CD4-positive, alpha-beta T cell (primary cell): ENCODE data around the gene SYCP3. TPM values are rescaled to one million over a fixed set of nuclear protein-coding genes. Genes with fewer than 3 reads are reported as not detected.

Source experiments
- ATAC-seq: fragments of 200-7000 bp; cut with Tn5 transposase; one replicate; pipeline ENCODE4 v1.10.0; 2022; ENCODE audit warnings: mild to moderate bottlenecking; ENCODE audit not compliant: poor library complexity
- CTCF ChIA-PET: fragments of 350-600 bp; sonication (Branson Sonifier 250); formaldehyde crosslinking; loops from one replicate; lab custom pipeline; 2021; ENCODE audit warnings: antibody characterized with exemption, inconsistent platforms; lab: Charles Lee
- POLR2A ChIA-PET: fragments of 350-600 bp; sonication (Branson Sonifier 250); formaldehyde crosslinking; loops from one replicate; lab custom pipeline; 2021; ENCODE audit warnings: antibody characterized with exemption, inconsistent platforms; lab: Charles Lee
- DNase-seq, 14 experiments: peaks; one replicate each; pipeline ENCODE4 v3.0.0-alpha.2; 2013 to 2020; ENCODE audit warnings: mixed read lengths in 2 of 14
- H3K27ac ChIP-seq, 2 donors: one replicate each; pipeline versions ENCODE4 v1.5.1 to v1.7.0; 2013; ENCODE audit warnings: low read length in 2 of 2, low read depth in 1 of 2, mild to moderate bottlenecking in 1 of 2
- H3K27me3 ChIP-seq, 2 experiments: 1 replicate in 1 of 2; 2 replicates in 1 of 2; pipeline versions ENCODE4 v1.6.1 to v1.7.0; 2013; ENCODE audit warnings: low read length in 2 of 2, control low read depth in 1 of 2, mild to moderate bottlenecking in 1 of 2, moderate library complexity in 1 of 2; ENCODE audit not compliant: insufficient read depth in 2 of 2, control insufficient read depth in 1 of 2
- H3K36me3 ChIP-seq: one replicate; pipeline ENCODE4 v1.6.1; 2013; ENCODE audit warnings: low read length, control low read depth; ENCODE audit not compliant: insufficient read depth
- H3K4me1 ChIP-seq: one replicate; pipeline ENCODE4 v1.6.1; 2013; ENCODE audit warnings: low read length, control low read depth; ENCODE audit not compliant: insufficient read depth
- H3K4me3 ChIP-seq: one replicate; pipeline ENCODE4 v1.5.1; 2013; ENCODE audit warnings: mild to moderate bottlenecking, low read length, moderate library complexity
- H3K9me3 ChIP-seq, 2 experiments: 1 replicate in 1 of 2; 2 replicates in 1 of 2; pipeline versions ENCODE4 v1.6.1 to v1.7.0; 2013; ENCODE audit warnings: low read length in 2 of 2, mild to moderate bottlenecking in 2 of 2, control low read depth in 1 of 2, moderate library complexity in 1 of 2; ENCODE audit not compliant: control insufficient read depth in 1 of 2, insufficient read depth in 1 of 2
- H3K27ac Mint-ChIP-seq: one replicate; pipeline ENCODE4 v1.8.0; 2020; ENCODE audit warnings: mixed read lengths
- H3K27me3 Mint-ChIP-seq: one replicate; pipeline ENCODE4 v1.8.0; 2021; ENCODE audit warnings: mixed read lengths
- H3K36me3 Mint-ChIP-seq: one replicate; pipeline ENCODE4 v1.8.0; 2021; ENCODE audit warnings: low read depth, mixed read lengths
- H3K4me1 Mint-ChIP-seq: one replicate; pipeline ENCODE4 v1.8.0; 2021; ENCODE audit warnings: low read depth, mixed read lengths
- H3K4me3 Mint-ChIP-seq: one replicate; pipeline ENCODE4 v1.8.0; 2020; ENCODE audit warnings: mild to moderate bottlenecking, mixed read lengths
- H3K9me3 Mint-ChIP-seq: one replicate; pipeline ENCODE4 v1.8.0; 2020; ENCODE audit warnings: mixed read lengths
- CTCF ChIP-seq: fragments of 200-600 bp; IDR thresholded peaks from one replicate; pipeline ENCODE4 v1.8.0; 2022; ENCODE audit warnings: antibody characterized with exemption, mild to moderate bottlenecking
- intact Hi-C, 2 experiments: fragments of 100-400 bp; cut with DNase I in 1 of 2; cut with micrococcal nuclease in 1 of 2; formaldehyde crosslinking; loops; one replicate each; pipeline versions ENCODE4 v1.15.1 to v1.9.0; 2023 to 2025; cut with DNase I, micrococcal nuclease
- total RNA-seq, 174 experiments: library from RNA in 2 of 174; stranded (reverse) in 2 of 174; gene quantifications; one replicate each; pipeline ENCODE4 v1.2.3 and lab custom pipeline; 2021 to 2026

The SYCP3 gene
- total RNA-seq, 2 experiments from 2014 or later: 0.22 to 0.34 TPM

- H3K4me3 Mint-ChIP-seq: no peak overlapping the region
- H3K27me3 Mint-ChIP-seq: no peaks in the 10 kb centered on the region
- intact Hi-C loops: no loop called here
- Histone ChIP-seq H3K4me3 (no peak overlapping the region), H3K4me1 (peaks cover 7% of the 10 kb centered on the region), H3K27ac (no peak overlapping the region), H3K9me3 (no peaks in the 10 kb centered on the region), H3K27me3 (no peaks in the 10 kb centered on the region), H3K36me3 (no peaks in the 10 kb centered on the region)
- no peak for ATAC-seq
- DNase-seq: no peak
- H3K27ac Mint-ChIP-seq: no peak overlapping the region
- peaks cover 35% of the 10 kb centered on the region for H3K4me1 Mint-ChIP-seq
- POLR2A ChIA-PET: no interaction called here
- no peaks in the 10 kb centered on the region for H3K9me3 Mint-ChIP-seq
- H3K36me3 Mint-ChIP-seq: peaks cover 1% of the 10 kb centered on the region
- CTCF ChIA-PET: interaction anchor here (1.0 kb wide), 1 partner anchor 18 kb away, joined by 3 read pairs; no protein-coding TSS in a partner anchor
- TF ChIP-seq CTCF: no peak
Measured at GRCh38 chr12:101703487-101703886, 35.8 kb downstream of the SYCP3 start.

GRCh38 chr12:101700299-101700820, 38.9 kb downstream of the SYCP3 start:
- Histone ChIP-seq H3K4me1 (peaks cover 21% of the 10 kb centered on the region), H3K4me3 (no peak overlapping the region), H3K9me3 (no peaks in the 10 kb centered on the region), H3K36me3 (no peaks in the 10 kb centered on the region), H3K27me3 (no peaks in the 10 kb centered on the region), H3K27ac (no peak overlapping the region)
- TF ChIP-seq CTCF: no peak
- DNase-seq (no peak), ATAC-seq (no peak)
- Mint-ChIP-seq H3K4me1 (peaks cover 46% of the 10 kb centered on the region), H3K27me3 (no peaks in the 10 kb centered on the region), H3K36me3 (peaks cover 12% of the 10 kb centered on the region), H3K4me3 (peak overlapping the region; percentile 95), H3K27ac (peak overlapping the region; percentile 80), H3K9me3 (no peaks in the 10 kb centered on the region)
- POLR2A ChIA-PET: no interaction called here
- CTCF ChIA-PET: no interaction called here
- intact Hi-C loops: no loop called here

GRCh38 chr12:101698800-101699347, 40.4 kb downstream of the SYCP3 start:
- TF ChIP-seq CTCF: no peak
- H3K9me3 ChIP-seq: no peaks in the 10 kb centered on the region
- Mint-ChIP-seq H3K9me3 (no peaks in the 10 kb centered on the region), H3K27me3 (no peaks in the 10 kb centered on the region), H3K36me3 (peaks cover 12% of the 10 kb centered on the region), H3K4me3 (peak overlapping the region; percentile 95), H3K27ac (peak overlapping the region; percentile 80), H3K4me1 (peaks cover 46% of the 10 kb centered on the region)
- ChIA-PET CTCF (interaction anchor here (1.0 to 1.3 kb wide), 2 partner anchors 60 to 125 kb away, joined by 3 read pairs; no protein-coding TSS in a partner anchor), POLR2A (interaction anchor here (0.9 to 1.2 kb wide), 2 partner anchors 15 to 132 kb away, joined by 4 to 5 read pairs; partner anchors contain the start of gene GNPTAB)
- no peak overlapping the region for H3K27ac ChIP-seq
- intact Hi-C loops: loop anchor here in 1 of 2 experiments (5.0 kb wide), 1 partner anchor 133 kb away; the partner anchor contains the start of gene GNPTAB
- H3K4me1 ChIP-seq: peaks cover 21% of the 10 kb centered on the region
- H3K27me3 ChIP-seq: no peaks in the 10 kb centered on the region
- no peak for ATAC-seq
- peak overlapping the region; percentile 93 for H3K4me3 ChIP-seq
- peak in 3 of 14 experiments; percentile 10 to 21 (median 14) for DNase-seq
- H3K36me3 ChIP-seq: no peaks in the 10 kb centered on the region
